Effector CD4-positive, alpha-beta T cell (primary cell): ENCODE results near the gene SDF2L1.
"Not testable (repeated sequence)": the region's sequence is repeated elsewhere in the genome, so short reads cannot be mapped to it uniquely, and the experiment has no call there.

ENCODE experiments used
- DNase-seq: peaks from one replicate; pipeline ENCODE4 v3.0.0-alpha.2; 2020

The SDF2L1 gene

DNA sequence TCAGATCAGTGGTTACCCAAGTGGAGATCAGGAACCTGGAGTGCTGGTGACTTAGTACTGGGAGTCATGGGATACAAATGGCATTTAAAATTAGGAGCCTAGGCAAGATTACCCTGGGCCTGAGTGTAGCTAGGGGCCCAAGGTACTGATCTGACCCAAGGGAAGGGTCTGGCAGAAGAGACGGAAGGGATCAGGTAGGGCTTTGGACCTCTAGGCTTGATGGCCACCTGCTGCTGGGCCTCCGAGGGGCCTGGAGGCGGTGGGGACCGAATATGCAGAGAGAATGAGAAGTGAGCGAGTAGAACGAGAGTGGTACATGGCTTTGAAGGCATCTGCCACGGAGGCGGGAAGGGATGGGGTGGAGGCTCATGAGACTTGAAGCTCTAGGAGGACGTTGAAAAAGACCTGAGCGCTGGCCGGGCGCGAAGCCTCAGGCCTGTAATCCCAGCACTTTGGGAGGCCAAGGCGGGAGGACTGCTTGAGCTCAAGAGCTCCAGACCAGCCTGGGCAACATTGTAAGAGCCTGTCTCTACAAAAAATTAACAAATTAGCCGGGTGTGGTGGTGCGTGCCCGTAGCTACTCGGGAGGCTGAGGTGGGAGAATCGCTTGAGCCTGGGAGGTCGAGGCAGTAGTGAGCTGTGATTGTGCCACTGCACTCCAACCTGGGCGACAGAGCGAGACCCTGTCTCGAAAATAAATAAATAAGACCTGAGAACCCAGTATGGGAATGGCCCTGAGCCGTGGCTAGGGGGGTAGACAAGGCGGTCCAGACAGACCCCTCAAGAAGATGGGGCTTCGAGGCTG is 23.1 kb downstream of the SDF2L1 start:
- no peak for DNase-seq

DNA sequence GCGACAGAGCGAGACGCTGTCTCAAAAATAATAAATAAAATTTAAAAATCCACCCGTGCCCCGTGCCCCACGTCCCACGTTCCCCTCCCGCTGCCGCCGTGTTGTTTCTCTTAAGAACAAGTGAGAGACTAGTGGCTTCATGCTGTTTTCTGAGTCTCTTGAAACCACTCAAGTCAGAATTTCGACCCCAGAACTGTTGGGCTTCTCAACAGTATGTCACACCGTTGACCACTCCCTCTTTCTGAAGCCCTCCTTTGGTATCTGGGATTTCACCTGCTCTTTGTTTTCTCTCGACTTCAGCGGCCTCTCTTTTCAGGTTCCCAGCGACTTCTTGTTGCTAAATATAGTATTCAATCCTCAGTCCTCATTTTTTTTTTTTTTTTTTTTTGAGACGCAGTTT is 24.7 kb downstream of the SDF2L1 start:
- DNase-seq: no peak

DNA sequence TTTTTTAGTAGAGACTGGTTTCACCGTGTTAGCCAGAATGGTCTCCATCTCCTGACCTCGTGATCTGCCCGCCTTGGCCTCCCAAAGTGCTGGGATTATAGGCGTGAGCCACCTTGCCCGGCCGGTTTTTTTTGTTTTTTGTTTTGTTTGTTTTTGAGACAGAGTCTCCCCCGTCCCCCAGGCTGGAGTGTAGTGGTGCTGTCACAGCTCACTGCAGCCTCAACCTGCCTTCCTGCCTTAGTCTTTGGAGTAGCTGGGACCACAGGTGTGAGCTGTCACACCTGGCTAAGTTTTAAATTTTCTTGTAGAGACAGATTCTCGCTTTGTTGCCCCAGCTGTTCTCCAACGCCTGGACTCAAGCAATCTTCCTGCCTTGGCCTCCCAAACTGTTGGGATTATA is 26.9 kb downstream of the SDF2L1 start:
- no peak for DNase-seq

DNA sequence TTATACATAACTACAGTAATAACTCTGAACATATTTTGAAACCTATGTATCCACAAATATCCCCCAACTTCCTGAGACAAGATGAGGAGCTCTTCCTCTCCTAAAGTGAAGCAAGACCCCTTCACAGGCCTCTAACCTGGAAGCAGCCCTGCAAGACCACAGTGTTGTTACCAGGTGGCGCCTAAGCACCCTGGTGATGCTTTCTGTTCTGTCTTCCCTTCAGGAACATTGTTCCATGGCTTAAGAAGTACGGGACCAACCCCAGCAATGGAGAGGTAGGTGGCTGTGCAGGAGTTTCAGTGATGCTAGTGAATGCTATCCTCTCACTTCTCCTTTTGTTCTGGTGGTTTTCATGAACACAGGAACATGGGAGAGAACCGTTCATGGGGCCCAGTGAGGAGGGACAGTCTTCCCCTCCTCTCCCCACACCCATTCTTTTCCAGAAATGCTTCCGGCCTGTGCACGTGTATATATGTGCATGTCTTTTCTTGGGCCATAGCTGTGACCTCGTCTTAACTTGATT is 30.1 kb downstream of the SDF2L1 start:
- DNase-seq: no peak

DNA sequence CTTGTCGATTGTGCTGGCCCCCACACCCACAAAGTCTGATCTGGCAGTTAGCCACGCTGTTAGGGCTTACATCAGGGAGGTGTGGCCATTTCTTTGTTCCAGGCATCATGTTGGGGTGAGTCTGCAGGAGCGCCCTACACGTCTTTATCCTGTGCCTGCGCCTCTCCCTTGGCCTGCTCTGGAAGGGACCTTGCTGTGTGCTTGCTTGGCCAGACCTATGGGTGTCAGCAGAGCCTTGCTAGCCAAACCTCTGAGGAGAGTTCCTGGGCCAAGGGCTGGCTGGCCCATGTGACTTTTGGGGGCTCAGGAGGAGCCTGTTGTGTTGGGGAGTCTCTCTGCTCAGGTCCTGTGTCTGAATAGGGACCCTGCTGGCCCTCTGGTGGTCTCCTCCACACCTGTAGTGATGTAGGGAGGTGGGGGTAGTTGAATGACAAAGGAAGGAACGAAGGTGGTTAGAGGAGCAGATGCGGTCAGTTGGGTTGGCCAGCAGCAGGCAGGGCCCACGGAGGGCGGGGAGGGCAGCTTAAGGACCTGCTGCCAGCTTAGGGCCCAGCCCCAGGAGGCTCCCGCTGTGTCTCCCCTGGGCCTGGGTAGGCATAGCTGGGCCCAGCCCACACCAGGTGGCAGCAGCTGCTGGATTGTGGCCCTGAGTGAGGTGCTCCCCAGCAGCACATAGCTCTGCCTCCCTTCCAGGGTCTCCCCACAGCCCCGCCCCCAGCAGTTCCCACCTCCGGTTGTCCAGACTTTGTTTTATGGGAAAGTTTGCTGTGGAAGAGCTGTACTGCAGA is 31.6 kb downstream of the SDF2L1 start:
- no peak for DNase-seq

DNA sequence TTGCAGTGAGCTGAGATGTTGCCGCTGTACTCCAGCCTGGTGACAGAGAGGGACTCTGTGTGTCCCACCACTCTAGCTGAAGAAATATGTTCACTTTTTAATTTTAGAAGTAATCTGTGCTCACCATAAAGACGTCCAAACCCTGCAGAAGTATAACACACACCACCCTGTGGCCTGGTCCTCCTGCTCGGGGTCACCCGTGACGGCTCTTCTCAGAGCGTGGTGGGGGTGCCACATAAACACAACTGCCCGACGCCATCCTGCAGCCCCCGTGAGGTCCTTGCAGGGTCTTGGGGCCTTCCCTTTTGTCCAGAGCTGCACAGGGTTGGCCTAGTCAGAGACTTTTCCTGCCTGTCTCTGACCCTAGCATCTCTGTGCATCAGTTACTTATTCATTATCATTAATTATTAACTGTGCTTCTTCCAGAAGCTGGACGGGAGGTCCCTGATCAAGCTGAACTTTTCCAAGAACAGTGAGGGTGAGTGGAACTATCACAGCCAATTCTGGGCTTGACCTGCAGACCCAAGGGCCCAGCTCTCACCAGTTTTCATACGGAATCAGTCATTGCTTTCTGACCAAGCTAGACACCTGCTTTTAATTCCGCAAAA is 32.6 kb downstream of the SDF2L1 start:
- no peak for DNase-seq

DNA sequence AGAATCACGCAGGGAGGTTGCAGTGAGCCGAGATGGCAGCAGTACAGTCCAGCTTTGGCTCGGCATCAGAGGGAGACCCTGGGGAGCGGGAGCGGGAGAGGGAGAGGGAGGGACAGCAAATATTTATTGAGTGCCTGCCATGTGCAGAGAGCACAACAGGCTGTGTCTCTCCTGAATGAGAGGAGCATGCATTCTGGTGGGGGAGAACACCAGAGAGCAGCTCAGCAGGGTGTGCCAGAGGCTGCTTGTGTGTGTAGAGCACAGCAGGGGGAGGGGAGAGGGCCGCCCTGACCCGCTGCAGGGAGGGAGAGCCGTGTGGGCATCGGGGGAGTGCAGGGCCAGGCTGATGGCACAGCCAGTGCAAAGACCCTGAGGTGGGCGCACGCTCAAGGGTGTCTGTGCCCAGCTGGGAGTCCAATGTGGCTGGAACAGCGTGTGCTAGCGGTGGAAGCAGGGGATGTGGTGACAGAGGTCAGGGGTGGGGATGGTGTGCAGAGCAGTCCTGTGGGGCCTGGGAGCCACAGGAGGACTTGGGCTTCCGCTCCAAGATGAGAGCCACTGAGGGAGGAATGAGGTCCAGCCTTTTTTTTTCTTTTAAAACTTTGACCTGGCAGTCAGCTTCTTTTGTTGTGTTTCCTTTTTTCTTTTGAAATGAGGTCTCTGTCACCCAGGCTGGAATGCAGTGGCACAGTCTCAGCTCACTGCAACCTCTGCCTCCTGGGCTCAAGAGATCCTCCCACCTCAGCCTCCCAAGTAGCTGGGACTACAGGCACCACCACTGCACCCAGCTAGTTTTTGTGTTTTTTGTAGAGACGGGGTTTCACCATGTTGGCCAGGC is 35.7 kb downstream of the SDF2L1 start:
- no peak for DNase-seq

DNA sequence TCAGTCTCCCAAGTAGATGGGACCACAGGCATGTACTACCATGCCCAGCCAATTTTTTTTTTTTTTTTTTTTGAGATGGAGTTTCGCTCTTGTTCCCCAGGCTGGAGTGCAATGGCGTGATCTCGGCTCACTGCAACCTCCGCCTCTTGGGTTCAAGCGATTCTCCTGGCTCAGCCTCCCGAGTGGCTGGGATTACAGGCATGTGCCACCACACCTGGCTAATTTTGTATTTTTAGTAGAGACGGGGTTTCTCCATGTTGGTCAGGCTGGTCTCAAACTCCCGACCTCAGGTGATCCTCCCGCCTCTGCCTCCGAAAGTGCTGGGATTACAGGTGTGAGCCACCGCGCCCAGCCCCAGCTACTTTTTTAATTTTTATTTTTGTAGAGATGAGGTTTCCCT is 36.7 kb downstream of the SDF2L1 start:
- DNase-seq: not testable (repeated sequence)

DNA sequence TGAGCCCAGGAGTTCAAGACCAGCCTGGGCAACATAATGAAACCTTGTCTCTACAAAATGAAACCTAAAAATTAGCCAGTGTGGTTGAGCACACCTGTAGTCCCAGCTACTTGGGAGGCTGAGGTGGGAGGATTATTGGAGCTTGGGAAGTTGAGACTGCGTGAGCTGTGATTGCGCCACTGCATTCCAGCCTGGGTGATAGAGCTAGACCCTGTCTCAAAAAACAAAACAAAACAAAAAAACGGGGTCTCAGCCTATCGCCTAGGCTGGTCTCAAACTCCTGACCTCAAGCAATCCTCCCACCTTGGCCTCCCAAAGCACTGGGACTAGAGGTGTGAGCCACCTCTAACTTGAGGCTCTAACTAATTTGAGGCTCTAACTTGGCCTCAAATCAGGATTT is 37.3 kb downstream of the SDF2L1 start:
- DNase-seq: no peak

DNA sequence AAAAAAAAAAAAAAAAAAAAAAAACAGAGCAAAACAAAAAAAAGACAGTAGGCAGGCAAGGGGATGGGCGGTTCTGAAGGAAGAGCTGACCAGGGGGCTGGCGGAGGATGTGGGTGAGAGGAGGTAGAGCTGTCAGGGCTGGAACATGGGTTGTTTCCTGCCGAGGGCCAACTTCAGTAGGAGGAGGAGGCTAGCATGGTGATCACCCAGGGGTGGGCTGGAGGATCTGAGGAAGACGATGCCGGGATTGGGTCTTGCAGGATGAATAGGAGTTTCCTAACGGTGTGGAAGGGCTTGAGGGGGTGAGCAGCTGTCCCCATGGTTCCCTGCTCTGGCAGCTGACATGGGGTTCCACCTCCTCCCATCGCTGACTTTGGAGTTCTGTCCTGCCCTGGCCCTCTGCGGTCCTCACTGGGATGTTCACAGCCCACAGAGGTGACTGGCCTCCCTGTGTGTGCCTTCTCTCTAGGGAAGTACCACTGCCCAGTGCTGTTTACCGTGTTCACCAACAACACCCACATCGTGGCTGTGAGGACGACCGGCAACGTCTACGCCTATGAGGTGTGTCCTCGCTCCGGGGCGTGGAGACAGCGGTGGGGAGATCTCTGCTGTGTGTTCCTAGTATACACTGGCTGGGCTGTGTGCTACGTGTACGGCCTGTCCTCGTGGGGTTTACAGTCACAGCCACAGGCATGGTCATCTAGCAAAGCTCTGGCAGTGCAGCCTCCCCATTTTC is 38.9 kb downstream of the SDF2L1 start:
- DNase-seq: no peak

DNA sequence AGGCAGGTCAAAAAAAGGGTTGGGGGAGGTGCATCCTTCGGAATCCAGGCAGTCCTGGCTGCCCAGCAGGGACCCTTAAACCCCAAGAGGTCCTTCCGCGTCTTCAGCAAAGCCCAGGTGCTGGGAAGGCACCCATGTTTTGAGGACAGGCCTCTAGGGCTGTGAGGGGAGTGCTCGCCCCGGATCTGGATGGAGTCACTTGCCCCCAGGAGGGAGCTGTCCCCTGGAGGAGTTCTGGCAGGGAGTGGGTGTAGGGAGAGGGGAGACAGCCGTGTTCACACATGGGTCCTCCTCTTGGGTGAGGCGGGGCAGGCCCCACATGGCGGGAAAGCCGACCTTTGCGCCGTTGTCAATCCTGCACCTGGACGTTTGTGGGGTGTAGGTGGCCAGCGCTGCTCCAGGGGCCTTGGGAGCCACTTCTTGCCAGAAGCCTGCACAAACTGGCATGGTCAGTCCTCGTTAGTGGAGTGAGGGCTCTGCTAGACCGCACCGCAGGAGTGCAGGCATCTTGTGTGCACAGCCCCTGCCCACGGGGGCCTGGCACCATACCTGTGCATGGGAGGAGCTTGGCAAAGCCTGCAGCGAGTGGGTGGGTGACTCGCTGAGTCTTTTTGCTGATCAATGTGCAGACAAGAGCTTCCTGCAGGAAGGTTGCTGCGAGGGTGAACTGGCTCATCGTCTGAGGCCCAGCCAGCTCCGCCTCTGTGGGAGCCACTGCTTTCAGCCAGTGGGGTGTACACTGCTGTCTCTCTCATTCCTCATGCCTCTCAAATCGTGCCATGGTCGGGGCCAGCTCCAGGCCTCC is 39.7 kb downstream of the SDF2L1 start:
- no peak for DNase-seq

DNA sequence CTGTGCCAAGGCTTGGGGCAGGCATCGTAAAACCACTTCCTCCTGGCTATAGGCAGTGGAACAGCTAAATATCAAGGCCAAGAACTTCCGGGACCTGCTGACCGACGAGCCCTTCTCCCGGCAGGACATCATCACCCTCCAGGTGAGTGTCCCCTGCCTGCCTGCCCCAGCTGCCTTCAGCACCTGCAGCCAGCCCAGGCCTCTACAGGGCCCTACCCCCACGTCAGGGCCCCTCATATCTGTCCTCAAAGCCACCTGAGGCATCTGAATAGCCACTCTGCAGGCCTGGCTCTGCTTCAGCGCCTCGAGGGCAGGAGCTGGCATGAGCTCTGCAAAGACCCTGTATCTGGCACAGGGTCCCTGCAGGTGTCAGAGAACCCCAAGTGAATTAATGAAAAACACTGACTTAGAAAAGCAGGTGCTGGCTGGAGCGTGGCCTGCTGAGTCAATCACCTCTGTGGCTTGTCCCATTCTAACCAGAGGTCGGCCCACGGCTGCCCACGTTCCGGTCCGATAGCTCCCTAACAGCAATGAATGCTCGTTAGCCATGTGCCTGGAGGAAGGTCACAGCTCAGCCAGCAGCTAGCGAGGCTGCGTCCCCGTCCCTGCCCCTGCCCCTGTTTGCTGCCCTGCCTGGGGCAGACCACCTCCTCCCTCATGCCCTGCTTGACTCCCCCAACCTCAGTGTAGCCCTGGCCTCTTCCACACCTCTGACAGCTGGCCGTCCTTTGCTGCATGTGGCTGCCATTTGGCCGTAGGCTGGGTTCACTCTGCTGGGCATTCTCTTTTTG is 40.5 kb downstream of the SDF2L1 start:
- no peak for DNase-seq

DNA sequence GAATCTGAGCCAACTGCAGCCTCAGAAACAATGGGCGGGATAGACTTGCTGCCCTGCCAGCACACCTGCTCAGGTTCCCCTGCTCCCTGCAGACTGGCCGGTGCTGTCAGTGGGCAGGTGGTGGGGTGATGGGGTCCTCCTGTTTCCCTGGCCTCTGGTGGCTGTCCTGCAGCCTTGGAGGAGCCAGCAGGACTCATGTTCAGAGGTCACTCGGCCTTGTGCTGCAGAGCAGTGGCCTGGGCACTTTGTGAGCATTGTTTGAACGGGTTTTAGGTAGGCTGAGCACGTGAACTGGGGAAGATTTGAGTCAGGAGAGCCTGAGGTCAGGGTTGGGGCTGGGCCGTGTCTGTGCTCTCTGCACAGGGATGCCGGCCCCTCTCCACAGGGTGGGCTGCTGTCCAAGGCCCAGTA is 41.3 kb downstream of the SDF2L1 start:
- DNase-seq: no peak

DNA sequence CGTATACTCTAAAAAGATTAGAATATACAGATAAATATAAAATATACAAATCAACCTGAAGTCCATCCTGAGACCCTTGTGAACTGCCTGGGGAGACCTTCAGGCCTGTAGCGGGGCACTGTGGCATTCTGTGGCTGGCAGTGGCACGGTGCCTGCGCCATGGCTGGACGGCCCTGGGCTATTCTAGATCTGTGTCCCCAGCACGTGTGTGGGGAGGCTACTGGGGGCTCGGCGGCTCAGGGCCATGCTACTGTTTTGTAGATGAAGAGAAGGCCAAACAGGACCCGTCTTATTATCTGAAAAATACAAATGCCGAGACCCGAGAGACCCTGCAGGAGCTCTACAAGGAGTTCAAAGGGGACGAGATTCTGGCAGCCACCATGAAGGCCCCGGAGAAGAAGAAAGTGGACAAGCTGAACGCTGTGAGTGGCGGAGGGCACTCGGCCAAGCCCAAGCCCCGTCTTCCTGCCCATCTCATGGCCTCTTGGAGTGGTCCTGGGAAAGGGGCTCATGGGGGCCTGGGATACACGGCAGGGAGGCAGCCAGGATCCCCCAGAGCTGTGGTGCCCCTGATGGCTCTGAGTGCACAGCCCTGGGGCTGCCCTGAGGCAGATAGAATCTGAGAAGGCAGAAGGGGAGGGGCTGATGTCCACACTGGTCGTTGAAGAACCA is 42.5 kb downstream of the SDF2L1 start:
- no peak for DNase-seq

DNA sequence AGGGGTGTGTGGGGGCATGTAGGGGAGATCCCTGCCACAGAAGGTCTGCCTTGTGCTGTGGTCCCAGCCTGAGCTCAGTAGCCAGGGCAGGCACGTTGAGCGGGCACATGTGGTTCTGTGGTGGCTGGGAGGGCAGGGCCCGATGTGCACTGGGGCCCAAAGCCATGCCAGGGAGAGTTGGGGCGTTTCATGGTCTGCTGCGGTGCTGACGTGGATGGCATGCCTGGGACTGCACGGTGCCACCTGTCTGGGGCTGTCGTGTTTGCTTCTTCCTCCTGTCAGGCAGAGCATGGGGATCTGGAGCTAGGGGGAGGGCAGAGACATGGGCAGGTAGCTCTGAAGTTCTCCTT is 43.0 kb downstream of the SDF2L1 start:
- no peak for DNase-seq

DNA sequence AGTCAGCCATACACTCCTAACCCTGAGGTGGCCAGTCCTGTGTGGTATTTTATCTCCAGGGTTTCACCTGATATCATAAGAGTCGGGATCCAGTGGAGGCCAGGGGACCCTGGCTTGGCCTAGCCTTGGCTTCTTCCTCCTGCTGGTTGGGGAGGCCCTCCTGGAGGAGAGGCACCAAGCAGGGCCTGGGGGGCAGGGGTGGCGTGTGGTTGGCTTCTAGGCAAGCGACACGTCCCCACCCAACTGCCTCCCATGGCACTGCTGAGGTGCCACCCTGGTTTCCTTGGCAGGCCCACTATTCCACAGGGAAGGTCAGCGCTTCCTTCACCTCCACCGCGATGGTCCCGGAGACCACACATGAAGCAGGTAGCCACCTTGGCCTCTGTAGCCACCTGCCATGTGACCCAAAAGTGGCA is 44.1 kb downstream of the SDF2L1 start:
- DNase-seq: no peak

DNA sequence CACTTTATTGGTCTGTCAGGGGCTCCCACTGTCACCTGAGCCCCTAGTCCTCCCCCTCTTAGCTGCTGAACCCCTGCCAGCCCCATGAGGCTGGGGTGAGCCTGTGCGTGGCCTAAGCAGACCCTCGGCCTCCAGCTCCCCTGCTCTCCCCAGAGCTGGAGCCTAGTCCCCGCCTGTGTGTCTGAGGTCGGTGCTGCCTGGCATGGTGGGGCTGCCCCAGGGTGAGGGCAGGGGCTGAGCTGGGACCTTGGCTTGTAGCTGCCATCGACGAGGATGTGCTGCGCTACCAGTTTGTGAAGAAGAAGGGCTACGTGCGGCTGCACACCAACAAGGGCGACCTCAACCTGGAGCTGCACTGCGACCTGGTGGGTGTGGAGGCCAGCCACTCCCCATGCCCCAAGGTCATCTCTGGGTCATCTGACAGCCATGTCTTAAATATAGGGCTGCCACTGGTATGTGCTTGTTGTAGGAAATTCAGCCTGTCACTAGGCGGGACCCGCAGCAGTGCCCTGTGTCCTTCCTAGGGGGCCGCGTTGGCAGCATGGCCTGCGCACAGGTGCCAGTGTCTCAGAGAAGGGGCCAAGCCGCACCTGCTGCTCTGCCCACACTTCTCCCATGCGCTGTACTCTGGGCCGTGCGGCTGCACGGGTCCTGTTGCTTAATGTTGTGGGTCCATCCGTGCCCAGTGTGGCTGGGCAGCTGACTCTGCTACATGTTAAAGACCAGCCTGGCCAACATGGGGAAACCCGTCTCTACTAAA is 44.7 kb downstream of the SDF2L1 start:
- DNase-seq: no peak

DNA sequence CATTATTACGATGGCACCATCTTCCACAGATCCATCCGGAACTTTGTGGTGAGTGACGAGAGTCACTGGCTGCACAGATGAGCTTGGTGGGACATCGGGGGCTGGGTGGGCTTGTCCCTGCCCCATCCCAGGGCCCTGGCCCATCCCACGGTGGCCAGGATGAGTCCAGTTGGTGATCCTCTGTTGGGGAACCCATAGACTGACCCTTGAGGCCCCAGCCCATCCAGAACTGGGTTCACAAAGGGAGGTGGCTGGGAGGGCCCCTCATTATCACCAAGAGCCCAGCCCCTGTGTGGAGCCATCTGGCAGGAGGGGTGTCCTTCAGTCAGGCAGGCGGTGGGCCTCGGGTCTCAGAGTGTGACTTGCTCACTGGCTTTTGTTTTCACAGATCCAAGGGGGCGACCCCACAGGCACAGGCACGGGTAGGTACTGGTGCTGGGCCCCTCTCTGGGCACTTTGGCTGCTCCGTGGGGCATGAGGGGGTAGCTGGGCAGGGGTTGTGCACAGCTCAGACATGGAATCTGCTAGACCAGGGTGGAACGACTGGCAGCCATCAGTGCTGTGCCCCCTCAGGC is 45.7 kb downstream of the SDF2L1 start:
- DNase-seq: no peak

DNA sequence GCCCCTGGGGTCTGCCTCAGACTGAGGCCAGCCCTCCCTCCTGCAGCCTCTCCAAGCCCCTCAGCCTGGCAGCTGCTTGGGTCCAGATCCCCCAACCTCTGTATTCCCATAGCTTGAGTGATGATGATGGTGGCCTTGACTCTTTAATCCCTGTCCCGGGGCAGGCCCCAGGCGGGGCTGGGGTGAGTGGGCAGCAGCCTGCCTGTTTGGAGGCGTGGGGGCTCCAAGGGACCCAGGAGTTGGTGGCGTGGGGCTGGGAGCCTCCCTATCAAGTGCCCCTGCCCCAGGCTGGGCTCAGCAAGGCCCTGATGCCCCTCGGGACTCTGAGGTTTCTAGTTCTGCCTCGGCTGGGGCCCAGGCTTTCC is 46.2 kb downstream of the SDF2L1 start:
- DNase-seq: no peak
